ENCODE measurements around the gene DENND1A. TPM values are rescaled to one million over a fixed set of nuclear protein-coding genes. Genes with fewer than 3 reads are reported as not detected.

DENND1A gene
- total RNA-seq, 2 experiments from 2014 or later = 18.5 to 20.1 TPM

GRCh38 chr9:123528501-123528900 is 401.4 kb downstream of the DENND1A start:
- ChIA-PET CTCF (interaction anchor here (1.8 kb wide), 1 partner anchor 512 kb away, joined by 4 read pairs; no protein-coding TSS in a partner anchor), POLR2A (no interaction called here)

GRCh38 chr9:123527981-123528380 is 401.9 kb downstream of the DENND1A start:
- POLR2A ChIA-PET = no interaction called here
- CTCF ChIA-PET = interaction anchor here (1.8 kb wide), 1 partner anchor 513 kb away, joined by 4 read pairs; no protein-coding TSS in a partner anchor

GRCh38 chr9:123525957-123526356 is 404.0 kb downstream of the DENND1A start:
- POLR2A ChIA-PET = no interaction called here

GRCh38 chr9:123525424-123525823 is 404.5 kb downstream of the DENND1A start:
- ChIA-PET CTCF (interaction anchor here (1.4 kb wide), 1 partner anchor 19 kb away, joined by 3 read pairs; no protein-coding TSS in a partner anchor), POLR2A (no interaction called here)

More at GRCh38 chr9:123525957-123526356, 404.0 kb downstream of the DENND1A start:
- CTCF ChIA-PET = interaction anchor here (1.4 kb wide), 1 partner anchor 19 kb away, joined by 3 read pairs; no protein-coding TSS in a partner anchor

- ChIA-PET POLR2A (no interaction called here), CTCF (interaction anchor here (0.5 to 1.4 kb wide), 2 partner anchors 20 to 519 kb away, joined by 3 to 5 read pairs; no protein-coding TSS in a partner anchor)
Measured at GRCh38 chr9:123524866-123525265, 405.1 kb downstream of the DENND1A start.

- ChIA-PET CTCF (no interaction called here), POLR2A (no interaction called here)
Measured at GRCh38 chr9:123523845-123524244, 406.1 kb downstream of the DENND1A start.

GRCh38 chr9:123523001-123523400 is 406.9 kb downstream of the DENND1A start:
- ChIA-PET POLR2A (no interaction called here), CTCF (no interaction called here)

- POLR2A ChIA-PET = interaction anchor here (0.6 kb wide), 1 partner anchor 172 kb away, joined by 5 read pairs; no protein-coding TSS in a partner anchor
- CTCF ChIA-PET = no interaction called here
Measured at GRCh38 chr9:123522251-123522650, 407.7 kb downstream of the DENND1A start.

GRCh38 chr9:123518338-123518737 is 411.6 kb downstream of the DENND1A start:
- ChIA-PET CTCF (no interaction called here), POLR2A (no interaction called here)

- ChIA-PET CTCF (no interaction called here), POLR2A (no interaction called here)
Measured at GRCh38 chr9:123517512-123517911, 412.4 kb downstream of the DENND1A start.

GRCh38 chr9:123514766-123515165 is 415.2 kb downstream of the DENND1A start:
- POLR2A ChIA-PET = no interaction called here

GRCh38 chr9:123513554-123513953 is 416.4 kb downstream of the DENND1A start:
- CTCF ChIA-PET = no interaction called here

More at GRCh38 chr9:123514766-123515165, 415.2 kb downstream of the DENND1A start:
- CTCF ChIA-PET = no interaction called here

GRCh38 chr9:123511326-123512277 is 418.3 kb downstream of the DENND1A start:
- CTCF ChIA-PET = interaction anchor here (0.6 kb wide), 1 partner anchor 139 kb away, joined by 4 read pairs; no protein-coding TSS in a partner anchor

More at GRCh38 chr9:123513554-123513953, 416.4 kb downstream of the DENND1A start:
- POLR2A ChIA-PET = no interaction called here

GRCh38 chr9:123509646-123510045 is 420.3 kb downstream of the DENND1A start:
- CTCF ChIA-PET = no interaction called here
- POLR2A ChIA-PET = no interaction called here

More at GRCh38 chr9:123511326-123512277, 418.3 kb downstream of the DENND1A start:
- POLR2A ChIA-PET = no interaction called here

- ChIA-PET POLR2A (no interaction called here), CTCF (no interaction called here)
Measured at GRCh38 chr9:123508048-123508447, 421.9 kb downstream of the DENND1A start.

GRCh38 chr9:123505496-123505895 is 424.4 kb downstream of the DENND1A start:
- CTCF ChIA-PET = no interaction called here
- POLR2A ChIA-PET = no interaction called here

GRCh38 chr9:123500336-123500735 is 429.6 kb downstream of the DENND1A start:
- CTCF ChIA-PET = no interaction called here
- POLR2A ChIA-PET = no interaction called here

- POLR2A ChIA-PET = no interaction called here
- CTCF ChIA-PET = no interaction called here
Measured at GRCh38 chr9:123497830-123498229, 432.1 kb downstream of the DENND1A start.

GRCh38 chr9:123495731-123496130 is 434.2 kb downstream of the DENND1A start:
- POLR2A ChIA-PET = no interaction called here
- CTCF ChIA-PET = no interaction called here

- ChIA-PET POLR2A (no interaction called here), CTCF (no interaction called here)
Measured at GRCh38 chr9:123493627-123494026, 436.3 kb downstream of the DENND1A start.

GRCh38 chr9:123490688-123491087 is 439.2 kb downstream of the DENND1A start:
- CTCF ChIA-PET = no interaction called here
- POLR2A ChIA-PET = no interaction called here
